ENCODE results near the gene RASEF. TPM values are rescaled to one million over a fixed set of nuclear protein-coding genes. Genes with fewer than 3 reads are reported as not detected.

Gene RASEF
- total RNA-seq, 1 experiment from 2014 or later: 2.2 TPM

GRCh38 chr9:83056911-83057310 is 6.0 kb downstream of the RASEF start:
- TF ChIP-seq, protein P1, sequence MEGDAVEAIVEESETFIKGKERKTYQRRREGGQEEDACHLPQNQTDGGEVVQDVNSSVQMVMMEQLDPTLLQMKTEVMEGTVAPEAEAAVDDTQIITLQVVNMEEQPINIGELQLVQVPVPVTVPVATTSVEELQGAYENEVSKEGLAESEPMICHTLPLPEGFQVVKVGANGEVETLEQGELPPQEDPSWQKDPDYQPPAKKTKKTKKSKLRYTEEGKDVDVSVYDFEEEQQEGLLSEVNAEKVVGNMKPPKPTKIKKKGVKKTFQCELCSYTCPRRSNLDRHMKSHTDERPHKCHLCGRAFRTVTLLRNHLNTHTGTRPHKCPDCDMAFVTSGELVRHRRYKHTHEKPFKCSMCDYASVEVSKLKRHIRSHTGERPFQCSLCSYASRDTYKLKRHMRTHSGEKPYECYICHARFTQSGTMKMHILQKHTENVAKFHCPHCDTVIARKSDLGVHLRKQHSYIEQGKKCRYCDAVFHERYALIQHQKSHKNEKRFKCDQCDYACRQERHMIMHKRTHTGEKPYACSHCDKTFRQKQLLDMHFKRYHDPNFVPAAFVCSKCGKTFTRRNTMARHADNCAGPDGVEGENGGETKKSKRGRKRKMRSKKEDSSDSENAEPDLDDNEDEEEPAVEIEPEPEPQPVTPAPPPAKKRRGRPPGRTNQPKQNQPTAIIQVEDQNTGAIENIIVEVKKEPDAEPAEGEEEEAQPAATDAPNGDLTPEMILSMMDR (conservative IDR thresholded peaks at IDR 0.05): no peak
- Mint-ChIP-seq H3K9me3 (peaks cover 0 to 7% of the 10 kb centered on the region in 2 experiments; a peak in 2 of 5 replicates), H3K27ac (no peak overlapping the region), H3K4me1 (peaks cover 11 to 13% of the 10 kb centered on the region in 2 experiments), H3K36me3 (ENCODE audit: insufficient read depth in 1 of 3, low read depth in 3 of 3) (peaks cover 4 to 5% (median 4%) of the 10 kb centered on the region in 3 experiments; a peak in 6 of 7 replicates), H3K27me3 (ENCODE audit: low read depth) (peaks cover 32% of the 10 kb centered on the region), H3K4me3 (no peak overlapping the region)
- Histone ChIP-seq H2BK15ac (ENCODE audit: low read depth, low read length) (no peak overlapping the region), H2BK12ac (ENCODE audit: insufficient read length, low read depth, low read length) (no peak overlapping the region), H2AFZ (ENCODE audit: low read length) (no peak overlapping the region), H4K5ac (ENCODE audit: insufficient read length, low read depth, low read length) (no peak overlapping the region), H3K56ac (ENCODE audit: insufficient read length, low read depth, low read length) (no peak overlapping the region), H4K20me1 (ENCODE audit: control insufficient read depth, insufficient read depth, insufficient read length) (no peaks in the 10 kb centered on the region), H4K91ac (ENCODE audit: insufficient read length, low read depth, low read length) (no peak overlapping the region), H3K79me2 (ENCODE audit: insufficient read depth, low read length) (no peaks in the 10 kb centered on the region), H3K27ac (ENCODE audit: insufficient read length, low read depth, low read length) (no peak overlapping the region), H3T11ph (ENCODE audit: low read length) (no peak overlapping the region), H4K8ac (replicated peaks; ENCODE audit: insufficient read length, low read depth, low read length) (no peak overlapping the region), H3K4ac (ENCODE audit: low read depth, low read length) (no peak overlapping the region), H3K14ac (ENCODE audit: insufficient read depth, low read length) (no peak overlapping the region), H2BK120ac (ENCODE audit: low read depth, low read length, poor library complexity, severe bottlenecking) (no peak overlapping the region), H3K4me1 (ENCODE audit: insufficient read depth, low read length) (no peaks in the 10 kb centered on the region), H3K23me2 (ENCODE audit: insufficient read length, low read depth, low read length, poor library complexity, severe bottlenecking) (peaks cover under 1% of the 10 kb centered on the region), H3K9me3 (ENCODE audit: control insufficient read depth, low read depth, low read length) (no peaks in the 10 kb centered on the region), H2BK20ac (ENCODE audit: low read depth, low read length, poor library complexity, severe bottlenecking) (no peak overlapping the region), H3K18ac (ENCODE audit: insufficient read length, low read depth, low read length) (no peak overlapping the region), H3K79me1 (ENCODE audit: insufficient read depth, low read depth, low read length, poor library complexity, severe bottlenecking) (no peaks in the 10 kb centered on the region), H2BK5ac (ENCODE audit: insufficient read length, low read length) (no peak overlapping the region), H3K4me2 (ENCODE audit: insufficient read depth, insufficient read length, low read length) (no peak overlapping the region), H3K9ac (ENCODE audit: extremely low read depth, insufficient read length, low read length) (no peak overlapping the region), H3K23ac (ENCODE audit: insufficient read length, low read depth, low read length) (no peak overlapping the region), H3K27me3 (ENCODE audit: insufficient read depth, low read length) (peaks cover 5% of the 10 kb centered on the region; the same call in 1 of the 2 replicates), H2AK5ac (ENCODE audit: insufficient read length, low read length) (no peak overlapping the region)
- no CpG with 5 or more reads among the region's 1 CpG for WGBS (ENCODE audit: extremely low coverage, insufficient read length, low lambda C conversion rate)
- DNase-seq: no peak

Measured in H9 (cell line).